Sigmoid colon (tissue), 4 donors: ENCODE data around the gene ARHGAP18.

ENCODE experiments used
- CTCF ChIP-seq, 4 experiments: fragments of 450-650 bp in 3 of 4; fragments of 200-600 bp in 1 of 4; IDR thresholded peaks; one replicate each; pipeline ENCODE4 v1.5.1; 2016 to 2019; ENCODE audit warnings: antibody characterized with exemption in 4 of 4, mild to moderate bottlenecking in 3 of 4, moderate library complexity in 2 of 4
- EP300 ChIP-seq, 4 donors: sonication (generic); formaldehyde crosslinking; IDR thresholded peaks; one replicate each; pipeline ENCODE4 v1.6.1; 2017; ENCODE audit warnings: antibody characterized with exemption in 4 of 4
- POLR2A ChIP-seq, 2 donors: fragments of 450-650 bp; IDR thresholded peaks; one replicate each; pipeline ENCODE4 v1.6.1; 2016; ENCODE audit warnings: antibody characterized with exemption in 2 of 2, mild to moderate bottlenecking in 2 of 2, moderate library complexity in 2 of 2
- POLR2AphosphoS5 ChIP-seq, 4 donors: sonication (generic); formaldehyde crosslinking; IDR thresholded peaks; one replicate each; pipeline ENCODE4 v1.6.1; 2017; ENCODE audit warnings: antibody characterized with exemption in 4 of 4

GRCh38 chr6:129754750-129755149 is 44.8 kb upstream of the ARHGAP18 start:
- TF ChIP-seq CTCF (IDR thresholded peaks at IDR 0.05) = no peak
- TF ChIP-seq EP300 (IDR thresholded peaks at IDR 0.05) = no peak
- no peak for TF ChIP-seq POLR2AphosphoS5 (IDR thresholded peaks at IDR 0.05)
- TF ChIP-seq POLR2A (IDR thresholded peaks at IDR 0.05) = no peak
